ENCODE results near the gene TIMM44. TPM values are rescaled to one million over a fixed set of nuclear protein-coding genes. Genes with fewer than 3 reads are reported as not detected.

TIMM44 gene
- total and polyA plus RNA-seq, 2 of the 8 experiments (the other 6 are each of a cell fraction or from before 2014, with no cell fraction given), result 131 to 150 TPM

GRCh38 chr19:7965921-7966665 lies 22.6 kb upstream of the TIMM44 start (continued):
- no peak for TF ChIP-seq CHD7 (IDR thresholded peaks at IDR 0.05; ENCODE audit: insufficient replicate concordance, low read length)
